Endothelial cell of umbilical vein (primary cell): ENCODE measurements around the gene STX12. TPM values are rescaled to one million over a fixed set of nuclear protein-coding genes. Genes with fewer than 3 reads are reported as not detected.

ENCODE experiments used
- BruUV-seq: library from RNA; stranded (reverse); fragments of 400-500 nt; replicated peaks from 2 replicates; lab custom pipeline; 2021; lab: Mats Ljungman, UMichigan
- CTCF ChIA-PET: fragments of 300-600, 350-600 bp; sonication (Branson Sonifier 250); formaldehyde crosslinking; loops from one replicate; lab custom pipeline; 2021; ENCODE audit warnings: antibody characterized with exemption, inconsistent platforms; lab: Charles Lee
- POLR2A ChIA-PET: fragments of 300-600, 350-600 bp; sonication (Branson Sonifier 250); formaldehyde crosslinking; loops from one replicate; lab custom pipeline; 2021; ENCODE audit warnings: antibody characterized with exemption, inconsistent platforms; lab: Charles Lee
- DNase-seq: peaks from one replicate; pipeline ENCODE4 v3.0.0-alpha.2; 2011; ENCODE audit warnings: low read depth, low spot score
- FAIRE-seq: peaks from 2 replicates; lab custom pipeline; 2011; peaks lifted over from hg19 to GRCh38; lab: Jason Lieb, UNC
- H2AFZ ChIP-seq: 2 replicates; pipeline ENCODE4 v1.6.0; 2012; ENCODE audit warnings: low read depth, low read length, control low read depth, inconsistent platforms
- H3K27ac ChIP-seq: 2 replicates; pipeline ENCODE4 v1.5.1; 2011; ENCODE audit warnings: low read depth, mild to moderate bottlenecking, control low read depth, low read length, moderate library complexity; ENCODE audit not compliant: insufficient read depth
- H3K27me3 ChIP-seq, 2 experiments: 2 replicates each; pipeline versions ENCODE4 v1.6.0 to v1.6.1; 2011; ENCODE audit warnings: low read length in 2 of 2, mixed read lengths in 1 of 2; ENCODE audit not compliant: control insufficient read depth in 2 of 2, insufficient read depth in 2 of 2
- H3K36me3 ChIP-seq, 2 experiments: 2 replicates in 1 of 2; 3 replicates in 1 of 2; pipeline ENCODE4 v1.5.1; 2011; ENCODE audit warnings: low read length in 2 of 2, mild to moderate bottlenecking in 1 of 2, moderate library complexity in 1 of 2; ENCODE audit not compliant: control insufficient read depth in 2 of 2, insufficient read depth in 2 of 2; ENCODE audit errors: extremely low read depth in 1 of 2
- H3K4me1 ChIP-seq: 3 replicates; pipeline ENCODE4 v1.5.1; 2011; ENCODE audit warnings: mild to moderate bottlenecking, low read length; ENCODE audit not compliant: control insufficient read depth, insufficient read depth; ENCODE audit errors: extremely low read depth
- H3K4me2 ChIP-seq: 2 replicates; pipeline ENCODE4 v1.6.1; 2011; ENCODE audit warnings: low read length, control low read depth, mixed read lengths; ENCODE audit not compliant: insufficient read depth
- H3K4me3 ChIP-seq, 3 experiments: fragments of 200-600 bp in 1 of 3; sonication (generic), shearing (Covaris generic) in 1 of 3; replicated peaks in 1 of 3; 2 replicates each; pipeline ENCODE4 v1.5.1; 2011 to 2016; ENCODE audit warnings: control low read depth in 3 of 3, low read length in 3 of 3, mild to moderate bottlenecking in 2 of 3, inconsistent platforms in 1 of 3, low read depth in 1 of 3, moderate library complexity in 1 of 3; ENCODE audit not compliant: insufficient read depth in 1 of 3
- H3K79me2 ChIP-seq: 2 replicates; pipeline ENCODE4 v1.6.0; 2012; ENCODE audit warnings: low read length, inconsistent platforms; ENCODE audit not compliant: control insufficient read depth, insufficient read depth
- H3K9ac ChIP-seq: replicated peaks from 2 replicates; pipeline ENCODE3; 2011; ENCODE audit warnings: low read length, control low read depth; ENCODE audit not compliant: insufficient read depth; ENCODE audit errors: extremely low read depth
- H3K9me1 ChIP-seq: replicated peaks from 3 replicates; pipeline ENCODE4 v1.6.0; 2011; ENCODE audit warnings: mild to moderate bottlenecking, low read length; ENCODE audit not compliant: control insufficient read depth, insufficient read depth; ENCODE audit errors: extremely low read depth
- H3K9me3 ChIP-seq: replicated peaks from 2 replicates; pipeline ENCODE4 v1.5.1; 2012; ENCODE audit warnings: low read length, inconsistent platforms; ENCODE audit not compliant: control insufficient read depth, insufficient read depth
- H4K20me1 ChIP-seq: replicated peaks from 2 replicates; pipeline ENCODE3; 2011; ENCODE audit warnings: mild to moderate bottlenecking, low read length; ENCODE audit not compliant: control insufficient read depth, insufficient read depth; ENCODE audit errors: extremely low read depth
- EZH2 ChIP-seq: IDR thresholded peaks from 2 replicates; pipeline ENCODE4 v1.6.1; 2012; ENCODE audit warnings: borderline replicate concordance, low read depth, mild to moderate bottlenecking, moderate library complexity, low read length, inconsistent platforms; ENCODE audit not compliant: severe bottlenecking
- FOS ChIP-seq: IDR thresholded peaks from 2 replicates; pipeline ENCODE4 v1.6.1; 2011; ENCODE audit warnings: mild to moderate bottlenecking, low read length, moderate library complexity, borderline replicate concordance; ENCODE audit not compliant: insufficient read depth
- GATA2 ChIP-seq: IDR thresholded peaks from 2 replicates; pipeline ENCODE4 v1.7.0; 2011; ENCODE audit warnings: low read depth, mild to moderate bottlenecking, moderate library complexity, mixed read lengths, low read length; ENCODE audit not compliant: insufficient read length, insufficient read depth
- JUN ChIP-seq: IDR thresholded peaks from 2 replicates; pipeline ENCODE4 v1.6.1; 2011; ENCODE audit warnings: borderline replicate concordance, low read depth; ENCODE audit not compliant: insufficient read length, insufficient read depth
- MYC ChIP-seq: IDR thresholded peaks from one replicate; pipeline ENCODE4 v1.6.1; 2011; ENCODE audit warnings: mild to moderate bottlenecking, low read depth, low read length
- POLR2A ChIP-seq: IDR thresholded peaks from 2 replicates; pipeline ENCODE4 v1.6.1; 2012; ENCODE audit warnings: low read depth, mild to moderate bottlenecking, control low read depth, low read length
- POLR2AphosphoS5 ChIP-seq: IDR thresholded peaks from 2 replicates; pipeline ENCODE4 v1.6.1; 2012; ENCODE audit warnings: low read depth, mild to moderate bottlenecking, control low read depth, low read length, moderate library complexity; ENCODE audit not compliant: insufficient read depth
- dilution Hi-C: fragments of 300-500 bp; cut with MboI; formaldehyde crosslinking; loops from one replicate; pipeline ENCODE4 v1.15.0; 2019; ENCODE audit warnings: low sequenced_read_pairs; ENCODE audit not compliant: extremely low pct_ligation_motif_present
- intact Hi-C: fragments of 100-400 bp; cut with micrococcal nuclease; formaldehyde crosslinking; loops from one replicate; pipeline ENCODE4 v1.10.0; 2022
- polyA plus RNA-seq, 4 experiments: library from polyadenylated mRNA; depleted of rRNA in 3 of 4; stranded (reverse) in 3 of 4; unstranded in 1 of 4; fragments of >200 nt; gene quantifications; 2 replicates each; pipeline versions ENCODE4 v1.2.1 to v1.2.3, GENCODE V29; 2011 to 2012; ENCODE audit warnings: missing spikeins in 1 of 4
- total RNA-seq: library from RNA; stranded (reverse); gene quantifications from 2 replicates; pipeline ENCODE4 v1.2.3, GENCODE V29; 2021
- TF ChIP-seq, protein P1 (sequence below), 2 donors: IDR thresholded peaks; 1 replicate in 1 of 2; 2 replicates in 1 of 2; pipeline ENCODE4 v1.5.1; 2011; ENCODE audit warnings: low read length in 2 of 2, mild to moderate bottlenecking in 2 of 2, moderate library complexity in 2 of 2, control low read depth in 1 of 2, inconsistent platforms in 1 of 2, low read depth in 1 of 2; ENCODE audit not compliant: insufficient read depth in 1 of 2; ENCODE audit errors: extremely low read depth in 1 of 2
- TF ChIP-seq, protein P2 (sequence below): IDR thresholded peaks from 2 replicates; pipeline ENCODE4 v1.6.1; 2011; ENCODE audit not compliant: insufficient read depth, insufficient read length

The STX12 gene
- total and polyA plus RNA-seq, 2 donors (not counting 3 experiments of a cell fraction or from before 2014, with no cell fraction given): 28.7 to 90.3 TPM

DNA sequence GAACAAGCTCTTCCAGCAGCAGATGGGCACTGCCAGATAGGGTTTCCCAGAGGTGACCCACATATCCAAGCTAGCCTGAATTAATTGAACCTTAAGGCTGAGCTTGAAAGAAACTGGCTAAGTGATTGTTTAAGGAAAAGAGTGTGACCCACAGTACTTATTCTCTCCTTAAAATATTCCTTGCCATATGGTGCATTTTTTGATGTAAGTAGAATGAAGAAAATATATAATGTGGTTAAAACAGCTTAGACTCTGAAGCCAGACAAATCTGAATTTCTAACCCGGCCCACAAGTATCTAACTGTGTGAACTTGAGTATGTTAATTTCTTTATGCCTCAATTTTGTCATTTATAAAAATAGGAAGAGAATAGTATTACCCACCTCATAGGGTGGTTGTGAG, 62.5 kb downstream of the STX12 start:
- no peaks in the 10 kb centered on the region for H3K27me3 ChIP-seq
- intact Hi-C loops: no loop called here
- no peaks in the 10 kb centered on the region for H3K9me3 ChIP-seq
- ChIA-PET CTCF (interaction anchor here (1.3 to 1.7 kb wide), 2 partner anchors 22 to 166 kb away, joined by 3 to 10 read pairs; no protein-coding TSS in a partner anchor), POLR2A (no interaction called here)
- no peaks in the 10 kb centered on the region for H4K20me1 ChIP-seq
- no peak overlapping the region for H3K9ac ChIP-seq
- FAIRE-seq (no peak), DNase-seq (no peak)
- H3K79me2 ChIP-seq: peaks cover 67% of the 10 kb centered on the region
- H3K4me1 ChIP-seq: peaks cover 17% of the 10 kb centered on the region
- H3K27ac ChIP-seq: no peak overlapping the region
- no peaks in the 10 kb centered on the region for H3K9me1 ChIP-seq
- no peak for TF ChIP-seq MYC
- no peak for TF ChIP-seq GATA2
- TF ChIP-seq POLR2AphosphoS5: no peak
- TF ChIP-seq FOS: no peak
- no peak for TF ChIP-seq JUN
- H3K36me3 ChIP-seq: peaks cover 6% of the 10 kb centered on the region in 2 experiments
- dilution Hi-C loops: no loop called here
- no peak overlapping the region for H3K4me2 ChIP-seq
- no TSS peak for BruUV-seq
- no peak overlapping the region for H3K4me3 ChIP-seq
- H2AFZ ChIP-seq: no peak overlapping the region

DNA sequence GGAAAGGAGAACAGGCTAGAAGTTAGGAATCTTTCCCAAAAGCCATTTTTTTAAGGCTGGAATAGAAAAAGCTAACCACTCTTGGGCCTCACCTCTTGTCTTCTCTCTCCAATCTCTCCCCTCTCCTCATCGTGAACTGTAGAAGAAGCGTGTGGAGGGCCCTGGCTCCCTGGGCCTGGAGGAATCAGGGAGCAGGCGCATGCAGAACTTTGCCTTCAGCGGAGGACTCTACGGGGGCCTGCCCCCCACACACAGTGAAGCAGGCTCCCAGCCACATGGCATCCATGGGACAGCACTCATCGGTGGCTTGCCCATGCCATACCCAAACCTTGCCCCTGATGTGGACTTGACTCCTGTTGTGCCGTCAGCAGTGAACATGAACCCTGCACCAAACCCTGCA, 76.9 kb downstream of the STX12 start:
- no peak overlapping the region for H2AFZ ChIP-seq
- peaks cover 23 to 24% of the 10 kb centered on the region in 2 experiments for H3K36me3 ChIP-seq
- H3K4me2 ChIP-seq: no peak overlapping the region
- no peaks in the 10 kb centered on the region for H3K79me2 ChIP-seq
- POLR2A ChIA-PET: no interaction called here
- no TSS peak for BruUV-seq
- FAIRE-seq (no peak), DNase-seq (no peak)
- H3K9me1 ChIP-seq: no peaks in the 10 kb centered on the region
- no peak overlapping the region for H3K9ac ChIP-seq
- no peak overlapping the region for H3K27ac ChIP-seq
- no peaks in the 10 kb centered on the region for H3K4me1 ChIP-seq
- CTCF ChIA-PET: interaction anchor here (0.7 kb wide), 1 partner anchor 131 kb away, joined by 3 read pairs; no protein-coding TSS in a partner anchor
- TF ChIP-seq FOS (no peak), EZH2 (no peak), POLR2AphosphoS5 (no peak), JUN (no peak), GATA2 (no peak), MYC (no peak), POLR2A (no peak)
- TF ChIP-seq, protein P1, sequence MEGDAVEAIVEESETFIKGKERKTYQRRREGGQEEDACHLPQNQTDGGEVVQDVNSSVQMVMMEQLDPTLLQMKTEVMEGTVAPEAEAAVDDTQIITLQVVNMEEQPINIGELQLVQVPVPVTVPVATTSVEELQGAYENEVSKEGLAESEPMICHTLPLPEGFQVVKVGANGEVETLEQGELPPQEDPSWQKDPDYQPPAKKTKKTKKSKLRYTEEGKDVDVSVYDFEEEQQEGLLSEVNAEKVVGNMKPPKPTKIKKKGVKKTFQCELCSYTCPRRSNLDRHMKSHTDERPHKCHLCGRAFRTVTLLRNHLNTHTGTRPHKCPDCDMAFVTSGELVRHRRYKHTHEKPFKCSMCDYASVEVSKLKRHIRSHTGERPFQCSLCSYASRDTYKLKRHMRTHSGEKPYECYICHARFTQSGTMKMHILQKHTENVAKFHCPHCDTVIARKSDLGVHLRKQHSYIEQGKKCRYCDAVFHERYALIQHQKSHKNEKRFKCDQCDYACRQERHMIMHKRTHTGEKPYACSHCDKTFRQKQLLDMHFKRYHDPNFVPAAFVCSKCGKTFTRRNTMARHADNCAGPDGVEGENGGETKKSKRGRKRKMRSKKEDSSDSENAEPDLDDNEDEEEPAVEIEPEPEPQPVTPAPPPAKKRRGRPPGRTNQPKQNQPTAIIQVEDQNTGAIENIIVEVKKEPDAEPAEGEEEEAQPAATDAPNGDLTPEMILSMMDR (IDR thresholded peaks at IDR 0.05; ENCODE audit: extremely low read depth in 1 of 2, insufficient read depth in 1 of 2, low read depth in 1 of 2, low read length in 2 of 2): no peak
- TF ChIP-seq, protein P2, sequence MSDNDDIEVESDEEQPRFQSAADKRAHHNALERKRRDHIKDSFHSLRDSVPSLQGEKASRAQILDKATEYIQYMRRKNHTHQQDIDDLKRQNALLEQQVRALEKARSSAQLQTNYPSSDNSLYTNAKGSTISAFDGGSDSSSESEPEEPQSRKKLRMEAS: no peak
- no peaks in the 10 kb centered on the region for H4K20me1 ChIP-seq
- no peaks in the 10 kb centered on the region for H3K27me3 ChIP-seq
- no peak overlapping the region for H3K4me3 ChIP-seq
- intact Hi-C loops: no loop called here
- no peaks in the 10 kb centered on the region for H3K9me3 ChIP-seq
- dilution Hi-C loops: no loop called here
